HEK293 (cell line): ENCODE data around the gene DLX2.
A peak's percentile ranks its signal among the peaks of the same experiment; 100 is the strongest.

Experiments
- ZBTB7A ChIP-seq: fragments of 450-650 bp; formaldehyde crosslinking; IDR thresholded peaks from 2 replicates; pipeline ENCODE4 v1.5.1; 2016; ENCODE audit warnings: low read depth, missing biosample characterization, missing genetic modification characterization
- ZNF24 ChIP-seq: fragments of 450-650 bp; formaldehyde crosslinking; IDR thresholded peaks from 2 replicates; pipeline ENCODE4 v1.5.1; 2016; ENCODE audit warnings: missing biosample characterization, missing genetic modification characterization
- ZNF324 ChIP-seq: fragments of 450-650 bp; formaldehyde crosslinking; IDR thresholded peaks from 2 replicates; pipeline ENCODE4 v1.5.1; 2016; ENCODE audit warnings: missing biosample characterization, missing genetic modification characterization
- ZNF423 ChIP-seq: fragments of 450-650 bp; formaldehyde crosslinking; IDR thresholded peaks from 2 replicates; pipeline ENCODE4 v1.5.1; 2016; ENCODE audit warnings: missing biosample characterization, missing genetic modification characterization
- ZNF48 ChIP-seq: fragments of 450-650 bp; formaldehyde crosslinking; IDR thresholded peaks from 2 replicates; pipeline ENCODE4 v1.5.1; 2016; ENCODE audit warnings: missing biosample characterization, missing genetic modification characterization
- ZNF621 ChIP-seq: fragments of 450-650 bp; formaldehyde crosslinking; IDR thresholded peaks from 2 replicates; pipeline ENCODE4 v1.5.1; 2017; ENCODE audit warnings: missing biosample characterization, missing genetic modification characterization
- ZXDB ChIP-seq: fragments of 450-650 bp; formaldehyde crosslinking; IDR thresholded peaks from 2 replicates; pipeline ENCODE4 v1.5.1; 2016; ENCODE audit warnings: missing biosample characterization, missing genetic modification characterization

GRCh38 chr2:172095905-172096625 lies 6.6 kb downstream of the DLX2 start:
- TF ChIP-seq ZNF621 (tag by site-specific recombination) = no peak
- no peak for TF ChIP-seq ZNF48 (tag by site-specific recombination)
- no peak for TF ChIP-seq ZNF324 (tag by site-specific recombination)
- no peak for TF ChIP-seq ZNF24 (tag by site-specific recombination)
- TF ChIP-seq ZNF423 (tag by site-specific recombination) = no peak
- no peak for TF ChIP-seq ZBTB7A
- TF ChIP-seq ZXDB (tag by site-specific recombination) = 0 out of 2 replicates have a peak, but pooled peaks have one; percentile 7
